Neural crest cell (in vitro differentiated cells): ENCODE measurements around the gene TFCP2. TPM values are rescaled to one million over a fixed set of nuclear protein-coding genes. Genes with fewer than 3 reads are reported as not detected.

ENCODE experiments used
- DNase-seq: peaks from one replicate; pipeline ENCODE4 v3.0.0; 2021; ENCODE audit warnings: low read depth, mixed read lengths, low spot score
- H3K27ac Mint-ChIP-seq: one replicate; pipeline ENCODE4 v1.8.0; 2021; ENCODE audit warnings: mild to moderate bottlenecking, mixed read lengths; ENCODE audit not compliant: unreplicated experiment
- H3K27me3 Mint-ChIP-seq: 2 replicates; pipeline ENCODE4 v1.8.0; 2021; ENCODE audit warnings: low read depth, mild to moderate bottlenecking, mixed read lengths
- H3K36me3 Mint-ChIP-seq: 2 replicates; pipeline ENCODE4 v1.8.0; 2021; ENCODE audit warnings: low read depth, mild to moderate bottlenecking, mixed read lengths
- H3K4me1 Mint-ChIP-seq: 2 replicates; pipeline ENCODE4 v1.8.0; 2021; ENCODE audit warnings: mixed read lengths
- H3K4me3 Mint-ChIP-seq: one replicate; pipeline ENCODE4 v1.8.0; 2021; ENCODE audit warnings: mild to moderate bottlenecking, mixed read lengths
- H3K9me3 Mint-ChIP-seq: 2 replicates; pipeline ENCODE4 v1.8.0; 2021; ENCODE audit warnings: mixed read lengths
- CTCF ChIP-seq: fragments of 200-600 bp; sonication (generic); conservative IDR thresholded peaks from 2 replicates; pipeline ENCODE4 v1.5.0; 2021; ENCODE audit warnings: antibody characterized with exemption, mild to moderate bottlenecking
- total RNA-seq: library from RNA; stranded (reverse); gene quantifications from 2 replicates; pipeline ENCODE4 v1.2.1, GENCODE V29; 2021

TFCP2 gene
- total RNA-seq, 1 donor from 2014 or later: 28.8 TPM

- Mint-ChIP-seq H3K27ac (no peak overlapping the region), H3K4me1 (no peaks in the 10 kb centered on the region), H3K27me3 (no peaks in the 10 kb centered on the region), H3K36me3 (no peaks in the 10 kb centered on the region), H3K9me3 (no peaks in the 10 kb centered on the region), H3K4me3 (no peak overlapping the region)
- no peak for TF ChIP-seq CTCF
- DNase-seq: no peak
Measured at GRCh38 chr12:51183349-51183748, 10.4 kb upstream of the TFCP2 start.

DNA sequence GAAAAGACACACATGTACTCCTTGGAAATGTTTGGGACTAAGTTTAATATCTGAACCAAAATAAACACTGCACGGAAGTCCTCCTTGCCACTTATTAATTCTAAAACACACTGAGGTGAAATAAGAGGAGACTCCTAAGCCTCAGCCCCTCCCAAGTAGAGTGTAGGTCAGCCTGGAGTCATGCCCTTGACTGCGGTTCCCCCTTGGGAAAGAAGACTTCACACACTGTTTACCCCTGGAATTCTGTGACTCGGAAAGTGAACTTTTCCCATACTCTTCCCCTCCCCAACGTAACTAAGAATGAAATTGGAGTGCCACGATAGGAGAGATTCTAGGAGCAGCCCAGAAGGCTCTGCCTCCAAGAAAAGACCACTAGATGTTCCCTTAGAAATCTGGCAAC lies 8.6 kb upstream of the TFCP2 start:
- Mint-ChIP-seq H3K36me3 (no peaks in the 10 kb centered on the region), H3K27ac (no peak overlapping the region)

DNA sequence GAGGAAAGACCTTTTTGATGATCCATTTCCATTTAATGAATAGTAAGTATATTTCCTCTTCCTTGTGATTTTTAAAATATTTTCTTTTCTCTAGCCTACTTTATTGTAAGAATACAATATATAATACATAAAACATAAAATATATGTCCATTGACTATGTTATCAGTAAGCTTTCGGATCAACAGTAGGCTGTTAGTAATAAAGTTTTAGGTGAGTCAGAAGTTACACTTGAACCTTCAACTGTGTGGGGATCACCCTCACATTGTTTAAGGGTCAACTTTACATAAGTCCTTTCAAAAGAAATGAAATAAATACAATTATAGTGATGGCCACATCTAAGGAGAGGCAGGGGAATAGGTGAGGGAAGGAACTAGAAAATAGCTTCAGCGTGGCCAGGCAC lies 5.0 kb upstream of the TFCP2 start:
- no peak for TF ChIP-seq CTCF
- Mint-ChIP-seq H3K9me3 (no peaks in the 10 kb centered on the region), H3K27me3 (peaks cover 3% of the 10 kb centered on the region), H3K4me3 (no peak overlapping the region), H3K4me1 (no peaks in the 10 kb centered on the region), H3K27ac (no peak overlapping the region), H3K36me3 (no peaks in the 10 kb centered on the region)
- no peak for DNase-seq

More for the DNA sequence above, 8.6 kb upstream of the TFCP2 start:
- Mint-ChIP-seq H3K9me3 (no peaks in the 10 kb centered on the region), H3K4me1 (no peaks in the 10 kb centered on the region), H3K4me3 (no peak overlapping the region), H3K27me3 (peaks cover 3% of the 10 kb centered on the region)
- no peak for TF ChIP-seq CTCF
- no peak for DNase-seq

GRCh38 chr12:51174501-51174900 lies 1.6 kb upstream of the TFCP2 start:
- peaks cover 3% of the 10 kb centered on the region for H3K27me3 Mint-ChIP-seq
- H3K27ac Mint-ChIP-seq: no peak overlapping the region
- H3K4me3 Mint-ChIP-seq: peak overlapping the region; percentile 47
- DNase-seq: no peak
- no peaks in the 10 kb centered on the region for H3K36me3 Mint-ChIP-seq
- H3K9me3 Mint-ChIP-seq: no peaks in the 10 kb centered on the region
- peaks cover 5% of the 10 kb centered on the region for H3K4me1 Mint-ChIP-seq
- TF ChIP-seq CTCF: no peak

DNA sequence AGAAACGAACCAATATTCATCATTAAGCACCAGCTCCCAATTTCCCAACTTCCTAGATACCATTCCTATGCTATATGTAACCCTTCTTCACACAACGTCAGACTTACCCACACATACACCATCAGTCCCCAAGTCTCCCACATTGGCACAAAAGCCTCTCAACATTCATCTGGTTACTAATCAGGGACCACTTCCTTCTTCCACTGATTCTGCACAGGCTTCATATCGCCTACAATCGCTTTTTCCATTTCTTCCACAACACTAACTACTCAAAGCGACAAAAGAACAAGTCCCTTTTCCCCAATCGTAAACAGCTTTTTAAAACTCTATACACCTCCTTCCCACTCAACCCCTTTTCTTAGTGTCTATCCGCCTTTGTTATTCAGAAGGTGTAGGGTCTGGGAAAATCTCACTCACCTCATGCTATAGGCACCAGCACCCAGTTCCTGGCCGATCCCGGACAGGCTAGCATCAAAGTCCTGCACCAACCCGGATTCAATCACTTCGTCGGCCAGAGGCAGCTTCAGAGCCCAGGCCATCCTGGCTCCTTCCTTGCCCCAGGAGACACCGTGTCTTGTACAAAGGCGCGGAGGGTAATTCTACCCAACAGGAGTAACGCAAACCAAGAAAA lies 936 bp downstream of the TFCP2 start:
- no peaks in the 10 kb centered on the region for H3K27me3 Mint-ChIP-seq
- no peak for TF ChIP-seq CTCF
- no peaks in the 10 kb centered on the region for H3K36me3 Mint-ChIP-seq
- peaks cover 5% of the 10 kb centered on the region for H3K4me1 Mint-ChIP-seq
- no peak overlapping the region for H3K27ac Mint-ChIP-seq
- no peak for DNase-seq
- no peaks in the 10 kb centered on the region for H3K9me3 Mint-ChIP-seq
- H3K4me3 Mint-ChIP-seq: no peak overlapping the region
